WTC11 (cell line): Measurements from ENCODE around the gene YBEY. TPM values are rescaled to one million over a fixed set of nuclear protein-coding genes. Genes with fewer than 3 reads are reported as not detected.

ENCODE experiments used
- ATAC-seq: fragments of 200-7000 bp; cut with Tn5 transposase; 2 replicates; pipeline ENCODE4 v1.10.0; 2021; ENCODE audit warnings: mild to moderate bottlenecking, moderate library complexity
- CTCF ChIA-PET: fragments of 300-600 bp; sonication (Branson Sonifier 250); formaldehyde crosslinking; loops from one replicate; lab custom pipeline; 2021; ENCODE audit warnings: antibody characterized with exemption; lab: Charles Lee
- POLR2A ChIA-PET: fragments of 350-600 bp; sonication (Branson Sonifier 250); formaldehyde crosslinking; loops from one replicate; lab custom pipeline; 2021; ENCODE audit warnings: antibody characterized with exemption; lab: Charles Lee
- DNase-seq: peaks from one replicate; pipeline ENCODE4 v3.0.0; 2021; ENCODE audit warnings: low spot score
- H3K27ac Mint-ChIP-seq: 2 replicates; pipeline ENCODE4 v1.8.0; 2021; ENCODE audit warnings: mixed read lengths
- H3K27me3 Mint-ChIP-seq: 2 replicates; pipeline ENCODE4 v1.8.0; 2021; ENCODE audit warnings: low read depth, mild to moderate bottlenecking, moderate library complexity, mixed read lengths
- H3K36me3 Mint-ChIP-seq: 2 replicates; pipeline ENCODE4 v1.8.0; 2021; ENCODE audit warnings: mixed read lengths
- H3K4me1 Mint-ChIP-seq: 2 replicates; pipeline ENCODE4 v1.8.0; 2022; ENCODE audit warnings: mixed read lengths
- H3K4me3 Mint-ChIP-seq: 2 replicates; pipeline ENCODE4 v1.8.0; 2021; ENCODE audit warnings: mild to moderate bottlenecking, moderate library complexity, mixed read lengths
- H3K9me3 Mint-ChIP-seq: 2 replicates; pipeline ENCODE4 v1.8.0; 2021; ENCODE audit warnings: mixed read lengths
- CREB1 ChIP-seq: sonication (generic); formaldehyde crosslinking; IDR thresholded peaks from 2 replicates; pipeline ENCODE4 v1.8.0; 2023; ENCODE audit warnings: mild to moderate bottlenecking, missing genetic modification reagents
- NFATC4 ChIP-seq: fragments of 250-450 bp; sonication (Bioruptor Pico); IDR thresholded peaks from 2 replicates; pipeline ENCODE4 v1.9.0; 2021; ENCODE audit warnings: mild to moderate bottlenecking
- NR2C2 ChIP-seq: sonication (generic); formaldehyde crosslinking; IDR thresholded peaks from 2 replicates; pipeline ENCODE4 v1.8.0; 2022; ENCODE audit warnings: mild to moderate bottlenecking, missing genetic modification reagents
- SOX15 ChIP-seq: fragments of 250-450 bp; sonication (Bioruptor Pico); IDR thresholded peaks from 2 replicates; pipeline ENCODE4 v1.9.0; 2021; ENCODE audit warnings: mild to moderate bottlenecking
- TEAD1 ChIP-seq: sonication (generic); formaldehyde crosslinking; IDR thresholded peaks from 2 replicates; pipeline ENCODE4 v1.8.0; 2022; ENCODE audit warnings: mild to moderate bottlenecking, missing genetic modification reagents
- TEAD4 ChIP-seq: sonication (generic); formaldehyde crosslinking; IDR thresholded peaks from 2 replicates; pipeline ENCODE4 v1.8.0; 2022; ENCODE audit warnings: mild to moderate bottlenecking, missing genetic modification reagents
- ZBTB21 ChIP-seq: sonication (generic); formaldehyde crosslinking; IDR thresholded peaks from 2 replicates; pipeline ENCODE4 v1.8.1; 2023; ENCODE audit warnings: mild to moderate bottlenecking, missing genetic modification reagents, borderline replicate concordance
- ZNF219 ChIP-seq: sonication (generic); formaldehyde crosslinking; IDR thresholded peaks from 2 replicates; pipeline ENCODE4 v1.8.0; 2023; ENCODE audit warnings: missing genetic modification reagents, mild to moderate bottlenecking, borderline replicate concordance
- total RNA-seq: library from RNA; stranded (reverse); gene quantifications from 3 replicates; pipeline ENCODE4 v1.2.3, GENCODE V29; 2021
- TF ChIP-seq, protein P1 (sequence below): sonication (generic); formaldehyde crosslinking; IDR thresholded peaks from 2 replicates; pipeline ENCODE4 v1.8.0; 2023; ENCODE audit warnings: missing genetic modification reagents
- TF ChIP-seq, protein P2 (sequence below): sonication (generic); formaldehyde crosslinking; IDR thresholded peaks from 2 replicates; pipeline ENCODE4 v1.8.1; 2023; ENCODE audit warnings: mild to moderate bottlenecking, moderate library complexity, missing genetic modification reagents
- TF ChIP-seq, protein P3 (sequence below): sonication (generic); formaldehyde crosslinking; IDR thresholded peaks from 2 replicates; pipeline ENCODE4 v1.8.0; 2023; ENCODE audit warnings: mild to moderate bottlenecking, missing genetic modification reagents
- TF ChIP-seq, protein P4 (sequence below): sonication (generic); formaldehyde crosslinking; IDR thresholded peaks from 2 replicates; pipeline ENCODE4 v1.8.1; 2023; ENCODE audit warnings: mild to moderate bottlenecking, missing genetic modification reagents
- TF ChIP-seq, protein P5 (sequence below): fragments of 250-450 bp; sonication (Bioruptor Pico); IDR thresholded peaks from 2 replicates; pipeline ENCODE4 v1.9.0; 2021; ENCODE audit warnings: mild to moderate bottlenecking
- TF ChIP-seq, protein P6 (sequence below): sonication (generic); formaldehyde crosslinking; IDR thresholded peaks from 2 replicates; pipeline ENCODE4 v1.8.0; 2022; ENCODE audit warnings: missing genetic modification reagents
- TF ChIP-seq, protein P7 (sequence below): sonication (generic); formaldehyde crosslinking; IDR thresholded peaks from 2 replicates; pipeline ENCODE4 v1.8.0; 2022; ENCODE audit warnings: mild to moderate bottlenecking, missing genetic modification reagents

Gene YBEY
- total RNA-seq, 1 experiment from 2014 or later, result 27.4 TPM

DNA sequence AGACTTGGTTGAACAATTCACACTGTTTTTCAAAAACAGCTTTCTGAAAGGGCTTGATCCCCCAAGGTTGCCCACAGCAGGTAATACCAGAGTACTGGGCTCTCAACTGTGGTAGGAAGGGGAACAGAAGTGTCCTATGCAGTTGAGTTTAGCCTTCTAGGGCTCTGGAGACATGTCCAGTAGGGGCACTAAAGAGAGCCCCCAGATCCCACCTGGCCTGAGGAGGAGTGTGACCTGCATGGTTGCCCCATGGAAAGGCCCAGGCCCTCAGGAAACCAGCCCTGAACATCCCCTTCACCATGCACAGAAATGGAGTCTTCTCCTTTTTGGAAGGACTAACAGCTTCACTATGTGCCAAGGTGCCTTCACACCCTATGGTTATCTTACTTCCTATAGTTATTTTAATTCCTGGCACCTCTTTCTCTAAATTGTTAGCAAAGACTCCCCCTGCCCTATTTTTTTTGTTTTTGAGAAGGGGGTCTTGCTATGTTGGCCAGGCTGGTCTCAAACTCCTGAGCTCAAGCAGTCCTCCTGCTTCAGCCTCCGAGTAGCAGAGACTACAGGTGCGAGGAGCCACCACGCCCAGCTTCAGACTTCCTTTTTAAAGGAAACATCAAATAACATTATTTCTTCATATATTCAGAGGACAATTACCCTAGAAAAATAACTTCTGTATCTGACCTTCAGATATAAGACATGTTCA, 40.8 kb upstream of the YBEY start:
- H3K36me3 Mint-ChIP-seq, result peaks cover 81% of the 10 kb centered on the region
- POLR2A ChIA-PET, result no interaction called here

DNA sequence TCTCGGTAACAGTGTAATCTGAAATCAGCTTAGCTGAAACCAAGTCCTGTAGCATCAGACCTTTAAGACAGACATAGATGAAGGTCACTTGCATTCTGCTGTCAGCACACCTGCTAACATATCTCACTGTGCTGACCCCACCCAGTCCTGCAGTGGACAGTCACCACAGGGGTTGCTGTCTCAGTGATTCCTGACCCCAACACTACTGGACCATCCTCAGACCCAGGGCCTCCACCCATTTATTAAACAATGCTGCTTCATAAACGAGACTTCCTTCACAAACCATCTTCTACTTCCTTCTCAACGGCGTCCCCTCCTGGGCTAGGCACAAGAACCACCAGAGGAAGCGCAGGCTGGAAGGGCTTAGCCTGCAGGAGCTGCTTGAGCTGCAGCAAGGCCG, 39.8 kb upstream of the YBEY start:
- CTCF ChIA-PET, result no interaction called here
- Mint-ChIP-seq H3K4me1 (peaks cover 2% of the 10 kb centered on the region; the same call in 1 of the 2 replicates), H3K36me3 (peaks cover 83% of the 10 kb centered on the region), H3K27ac (no peak overlapping the region), H3K4me3 (no peak overlapping the region), H3K27me3 (no peaks in the 10 kb centered on the region), H3K9me3 (no peaks in the 10 kb centered on the region)
- TF ChIP-seq, protein P1, sequence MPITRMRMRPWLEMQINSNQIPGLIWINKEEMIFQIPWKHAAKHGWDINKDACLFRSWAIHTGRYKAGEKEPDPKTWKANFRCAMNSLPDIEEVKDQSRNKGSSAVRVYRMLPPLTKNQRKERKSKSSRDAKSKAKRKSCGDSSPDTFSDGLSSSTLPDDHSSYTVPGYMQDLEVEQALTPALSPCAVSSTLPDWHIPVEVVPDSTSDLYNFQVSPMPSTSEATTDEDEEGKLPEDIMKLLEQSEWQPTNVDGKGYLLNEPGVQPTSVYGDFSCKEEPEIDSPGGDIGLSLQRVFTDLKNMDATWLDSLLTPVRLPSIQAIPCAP (CRISPR knock-in tag), result no peak
- TF ChIP-seq, protein P2, sequence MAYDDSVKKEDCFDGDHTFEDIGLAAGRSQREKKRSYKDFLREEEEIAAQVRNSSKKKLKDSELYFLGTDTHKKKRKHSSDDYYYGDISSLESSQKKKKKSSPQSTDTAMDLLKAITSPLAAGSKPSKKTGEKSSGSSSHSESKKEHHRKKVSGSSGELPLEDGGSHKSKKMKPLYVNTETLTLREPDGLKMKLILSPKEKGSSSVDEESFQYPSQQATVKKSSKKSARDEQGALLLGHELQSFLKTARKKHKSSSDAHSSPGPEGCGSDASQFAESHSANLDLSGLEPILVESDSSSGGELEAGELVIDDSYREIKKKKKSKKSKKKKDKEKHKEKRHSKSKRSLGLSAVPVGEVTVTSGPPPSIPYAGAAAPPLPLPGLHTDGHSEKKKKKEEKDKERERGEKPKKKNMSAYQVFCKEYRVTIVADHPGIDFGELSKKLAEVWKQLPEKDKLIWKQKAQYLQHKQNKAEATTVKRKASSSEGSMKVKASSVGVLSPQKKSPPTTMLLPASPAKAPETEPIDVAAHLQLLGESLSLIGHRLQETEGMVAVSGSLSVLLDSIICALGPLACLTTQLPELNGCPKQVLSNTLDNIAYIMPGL, result no peak
- TF ChIP-seq NR2C2 (CRISPR knock-in tag) (no peak), NFATC4 (no peak), CREB1 (CRISPR knock-in tag) (no peak), TEAD1 (CRISPR knock-in tag) (no peak), ZNF219 (no peak), SOX15 (no peak), ZBTB21 (CRISPR knock-in tag) (no peak)
- TF ChIP-seq, protein P3, sequence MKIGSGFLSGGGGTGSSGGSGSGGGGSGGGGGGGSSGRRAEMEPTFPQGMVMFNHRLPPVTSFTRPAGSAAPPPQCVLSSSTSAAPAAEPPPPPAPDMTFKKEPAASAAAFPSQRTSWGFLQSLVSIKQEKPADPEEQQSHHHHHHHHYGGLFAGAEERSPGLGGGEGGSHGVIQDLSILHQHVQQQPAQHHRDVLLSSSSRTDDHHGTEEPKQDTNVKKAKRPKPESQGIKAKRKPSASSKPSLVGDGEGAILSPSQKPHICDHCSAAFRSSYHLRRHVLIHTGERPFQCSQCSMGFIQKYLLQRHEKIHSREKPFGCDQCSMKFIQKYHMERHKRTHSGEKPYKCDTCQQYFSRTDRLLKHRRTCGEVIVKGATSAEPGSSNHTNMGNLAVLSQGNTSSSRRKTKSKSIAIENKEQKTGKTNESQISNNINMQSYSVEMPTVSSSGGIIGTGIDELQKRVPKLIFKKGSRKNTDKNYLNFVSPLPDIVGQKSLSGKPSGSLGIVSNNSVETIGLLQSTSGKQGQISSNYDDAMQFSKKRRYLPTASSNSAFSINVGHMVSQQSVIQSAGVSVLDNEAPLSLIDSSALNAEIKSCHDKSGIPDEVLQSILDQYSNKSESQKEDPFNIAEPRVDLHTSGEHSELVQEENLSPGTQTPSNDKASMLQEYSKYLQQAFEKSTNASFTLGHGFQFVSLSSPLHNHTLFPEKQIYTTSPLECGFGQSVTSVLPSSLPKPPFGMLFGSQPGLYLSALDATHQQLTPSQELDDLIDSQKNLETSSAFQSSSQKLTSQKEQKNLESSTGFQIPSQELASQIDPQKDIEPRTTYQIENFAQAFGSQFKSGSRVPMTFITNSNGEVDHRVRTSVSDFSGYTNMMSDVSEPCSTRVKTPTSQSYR (CRISPR knock-in tag), result no peak
- TF ChIP-seq, protein P4, sequence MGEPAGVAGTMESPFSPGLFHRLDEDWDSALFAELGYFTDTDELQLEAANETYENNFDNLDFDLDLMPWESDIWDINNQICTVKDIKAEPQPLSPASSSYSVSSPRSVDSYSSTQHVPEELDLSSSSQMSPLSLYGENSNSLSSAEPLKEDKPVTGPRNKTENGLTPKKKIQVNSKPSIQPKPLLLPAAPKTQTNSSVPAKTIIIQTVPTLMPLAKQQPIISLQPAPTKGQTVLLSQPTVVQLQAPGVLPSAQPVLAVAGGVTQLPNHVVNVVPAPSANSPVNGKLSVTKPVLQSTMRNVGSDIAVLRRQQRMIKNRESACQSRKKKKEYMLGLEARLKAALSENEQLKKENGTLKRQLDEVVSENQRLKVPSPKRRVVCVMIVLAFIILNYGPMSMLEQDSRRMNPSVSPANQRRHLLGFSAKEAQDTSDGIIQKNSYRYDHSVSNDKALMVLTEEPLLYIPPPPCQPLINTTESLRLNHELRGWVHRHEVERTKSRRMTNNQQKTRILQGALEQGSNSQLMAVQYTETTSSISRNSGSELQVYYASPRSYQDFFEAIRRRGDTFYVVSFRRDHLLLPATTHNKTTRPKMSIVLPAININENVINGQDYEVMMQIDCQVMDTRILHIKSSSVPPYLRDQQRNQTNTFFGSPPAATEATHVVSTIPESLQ, result no peak
- TF ChIP-seq, protein P5, sequence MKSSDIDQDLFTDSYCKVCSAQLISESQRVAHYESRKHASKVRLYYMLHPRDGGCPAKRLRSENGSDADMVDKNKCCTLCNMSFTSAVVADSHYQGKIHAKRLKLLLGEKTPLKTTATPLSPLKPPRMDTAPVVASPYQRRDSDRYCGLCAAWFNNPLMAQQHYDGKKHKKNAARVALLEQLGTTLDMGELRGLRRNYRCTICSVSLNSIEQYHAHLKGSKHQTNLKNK (CRISPR knock-in tag), result no peak
- TF ChIP-seq, protein P6, sequence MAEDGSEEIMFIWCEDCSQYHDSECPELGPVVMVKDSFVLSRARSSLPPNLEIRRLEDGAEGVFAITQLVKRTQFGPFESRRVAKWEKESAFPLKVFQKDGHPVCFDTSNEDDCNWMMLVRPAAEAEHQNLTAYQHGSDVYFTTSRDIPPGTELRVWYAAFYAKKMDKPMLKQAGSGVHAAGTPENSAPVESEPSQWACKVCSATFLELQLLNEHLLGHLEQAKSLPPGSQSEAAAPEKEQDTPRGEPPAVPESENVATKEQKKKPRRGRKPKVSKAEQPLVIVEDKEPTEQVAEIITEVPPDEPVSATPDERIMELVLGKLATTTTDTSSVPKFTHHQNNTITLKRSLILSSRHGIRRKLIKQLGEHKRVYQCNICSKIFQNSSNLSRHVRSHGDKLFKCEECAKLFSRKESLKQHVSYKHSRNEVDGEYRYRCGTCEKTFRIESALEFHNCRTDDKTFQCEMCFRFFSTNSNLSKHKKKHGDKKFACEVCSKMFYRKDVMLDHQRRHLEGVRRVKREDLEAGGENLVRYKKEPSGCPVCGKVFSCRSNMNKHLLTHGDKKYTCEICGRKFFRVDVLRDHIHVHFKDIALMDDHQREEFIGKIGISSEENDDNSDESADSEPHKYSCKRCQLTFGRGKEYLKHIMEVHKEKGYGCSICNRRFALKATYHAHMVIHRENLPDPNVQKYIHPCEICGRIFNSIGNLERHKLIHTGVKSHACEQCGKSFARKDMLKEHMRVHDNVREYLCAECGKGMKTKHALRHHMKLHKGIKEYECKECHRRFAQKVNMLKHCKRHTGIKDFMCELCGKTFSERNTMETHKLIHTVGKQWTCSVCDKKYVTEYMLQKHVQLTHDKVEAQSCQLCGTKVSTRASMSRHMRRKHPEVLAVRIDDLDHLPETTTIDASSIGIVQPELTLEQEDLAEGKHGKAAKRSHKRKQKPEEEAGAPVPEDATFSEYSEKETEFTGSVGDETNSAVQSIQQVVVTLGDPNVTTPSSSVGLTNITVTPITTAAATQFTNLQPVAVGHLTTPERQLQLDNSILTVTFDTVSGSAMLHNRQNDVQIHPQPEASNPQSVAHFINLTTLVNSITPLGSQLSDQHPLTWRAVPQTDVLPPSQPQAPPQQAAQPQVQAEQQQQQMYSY (CRISPR knock-in tag), result no peak
- TF ChIP-seq, protein P7, sequence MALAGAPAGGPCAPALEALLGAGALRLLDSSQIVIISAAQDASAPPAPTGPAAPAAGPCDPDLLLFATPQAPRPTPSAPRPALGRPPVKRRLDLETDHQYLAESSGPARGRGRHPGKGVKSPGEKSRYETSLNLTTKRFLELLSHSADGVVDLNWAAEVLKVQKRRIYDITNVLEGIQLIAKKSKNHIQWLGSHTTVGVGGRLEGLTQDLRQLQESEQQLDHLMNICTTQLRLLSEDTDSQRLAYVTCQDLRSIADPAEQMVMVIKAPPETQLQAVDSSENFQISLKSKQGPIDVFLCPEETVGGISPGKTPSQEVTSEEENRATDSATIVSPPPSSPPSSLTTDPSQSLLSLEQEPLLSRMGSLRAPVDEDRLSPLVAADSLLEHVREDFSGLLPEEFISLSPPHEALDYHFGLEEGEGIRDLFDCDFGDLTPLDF (CRISPR knock-in tag), result no peak
- POLR2A ChIA-PET, result no interaction called here
- ATAC-seq (no peak), DNase-seq (no peak)

More for the DNA sequence above, 40.8 kb upstream of the YBEY start:
- CTCF ChIA-PET, result interaction anchor here (0.6 to 1.0 kb wide), 2 partner anchors 47 to 102 kb away, joined by 3 read pairs; no protein-coding TSS in a partner anchor
- TF ChIP-seq TEAD4 (no peak), SOX15 (no peak)
- TF ChIP-seq, all 79 proteins: peak for 0
- no peaks in the 10 kb centered on the region for H3K27me3 Mint-ChIP-seq
- H3K9me3 Mint-ChIP-seq, result no peaks in the 10 kb centered on the region
- H3K4me3 Mint-ChIP-seq, result no peak overlapping the region
- ATAC-seq, result peak; percentile 53
- no peak for DNase-seq
- peaks cover 2% of the 10 kb centered on the region; the same call in 1 of the 2 replicates for H3K4me1 Mint-ChIP-seq
- no peak overlapping the region for H3K27ac Mint-ChIP-seq
